T follicular helper cell (primary cell): Measurements from ENCODE around the gene SLC16A3.

Source experiments
- DNase-seq: peaks from one replicate; pipeline ENCODE4 v3.0.0-alpha.2; 2020; ENCODE audit warnings: low read depth

SLC16A3 gene

DNA sequence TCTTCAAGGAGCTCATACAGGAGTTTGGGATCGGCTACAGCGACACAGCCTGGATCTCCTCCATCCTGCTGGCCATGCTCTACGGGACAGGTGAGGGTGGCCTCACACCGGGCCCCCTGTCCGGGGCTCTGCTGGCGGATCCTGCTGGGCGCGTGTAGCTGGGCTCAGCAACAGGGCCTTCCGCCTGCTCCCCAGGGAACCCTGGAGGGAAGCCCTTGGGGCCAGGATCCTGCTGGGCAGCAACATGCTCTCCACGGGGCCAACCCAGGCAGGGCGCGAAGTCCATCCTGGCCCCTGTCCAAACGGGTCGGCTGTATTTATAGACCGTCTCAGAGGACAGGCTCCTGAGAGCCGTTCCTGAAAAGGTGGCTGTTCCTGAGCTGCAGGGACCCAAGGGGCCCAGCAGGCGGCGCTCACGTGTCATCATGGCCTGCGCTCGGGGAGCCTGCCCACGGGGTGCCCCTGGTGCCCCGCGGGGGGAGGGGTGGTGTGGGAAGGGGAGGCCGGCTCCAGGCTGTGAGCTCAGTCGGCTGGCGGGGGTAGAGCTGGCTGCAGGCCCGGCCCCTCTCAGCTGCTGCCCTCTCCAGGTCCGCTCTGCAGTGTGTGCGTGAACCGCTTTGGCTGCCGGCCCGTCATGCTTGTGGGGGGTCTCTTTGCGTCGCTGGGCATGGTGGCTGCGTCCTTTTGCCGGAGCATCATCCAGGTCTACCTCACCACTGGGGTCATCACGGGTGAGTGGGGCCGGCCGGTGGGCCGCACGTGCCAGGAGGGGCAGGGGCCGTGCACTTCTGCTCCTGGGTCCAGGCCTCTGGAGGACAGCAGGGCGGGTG, 7.5 kb downstream of the SLC16A3 start:
- peak; percentile 60 for DNase-seq

DNA sequence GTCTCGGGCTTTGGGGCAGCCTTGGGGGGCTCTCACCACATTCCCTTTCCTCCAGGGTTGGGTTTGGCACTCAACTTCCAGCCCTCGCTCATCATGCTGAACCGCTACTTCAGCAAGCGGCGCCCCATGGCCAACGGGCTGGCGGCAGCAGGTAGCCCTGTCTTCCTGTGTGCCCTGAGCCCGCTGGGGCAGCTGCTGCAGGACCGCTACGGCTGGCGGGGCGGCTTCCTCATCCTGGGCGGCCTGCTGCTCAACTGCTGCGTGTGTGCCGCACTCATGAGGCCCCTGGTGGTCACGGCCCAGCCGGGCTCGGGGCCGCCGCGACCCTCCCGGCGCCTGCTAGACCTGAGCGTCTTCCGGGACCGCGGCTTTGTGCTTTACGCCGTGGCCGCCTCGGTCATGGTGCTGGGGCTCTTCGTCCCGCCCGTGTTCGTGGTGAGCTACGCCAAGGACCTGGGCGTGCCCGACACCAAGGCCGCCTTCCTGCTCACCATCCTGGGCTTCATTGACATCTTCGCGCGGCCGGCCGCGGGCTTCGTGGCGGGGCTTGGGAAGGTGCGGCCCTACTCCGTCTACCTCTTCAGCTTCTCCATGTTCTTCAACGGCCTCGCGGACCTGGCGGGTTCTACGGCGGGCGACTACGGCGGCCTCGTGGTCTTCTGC, 8.4 kb downstream of the SLC16A3 start:
- DNase-seq = no peak

DNA sequence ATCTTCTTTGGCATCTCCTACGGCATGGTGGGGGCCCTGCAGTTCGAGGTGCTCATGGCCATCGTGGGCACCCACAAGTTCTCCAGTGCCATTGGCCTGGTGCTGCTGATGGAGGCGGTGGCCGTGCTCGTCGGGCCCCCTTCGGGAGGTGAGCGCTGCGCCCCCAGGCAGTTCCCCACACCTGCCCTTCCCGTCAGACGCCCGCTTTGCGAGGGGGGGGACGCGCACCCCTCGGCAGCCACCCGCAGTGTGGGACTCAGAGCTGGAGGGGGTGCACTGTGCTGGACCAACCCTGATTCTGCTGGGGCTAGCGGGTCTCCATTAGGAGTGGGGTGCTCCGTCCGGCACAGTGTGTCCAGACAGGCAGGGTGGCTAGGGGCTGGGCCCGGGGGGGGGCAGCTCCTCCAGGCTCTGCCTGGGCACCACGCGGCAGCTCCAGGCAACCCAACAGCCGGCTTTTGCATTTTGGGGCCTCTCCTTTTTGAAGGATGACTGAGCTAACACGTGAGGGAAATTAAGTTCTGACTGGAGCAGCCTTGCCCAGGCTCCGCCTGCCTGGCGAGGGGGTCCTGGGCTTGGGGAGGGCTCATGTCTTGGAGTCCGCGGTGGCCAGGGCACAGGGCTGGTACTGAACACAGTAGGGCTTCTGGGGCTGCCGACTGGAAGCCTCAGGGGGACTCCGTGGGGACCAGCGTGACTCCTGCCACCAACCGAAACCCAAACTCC, 9.1 kb downstream of the SLC16A3 start:
- no peak for DNase-seq

DNA sequence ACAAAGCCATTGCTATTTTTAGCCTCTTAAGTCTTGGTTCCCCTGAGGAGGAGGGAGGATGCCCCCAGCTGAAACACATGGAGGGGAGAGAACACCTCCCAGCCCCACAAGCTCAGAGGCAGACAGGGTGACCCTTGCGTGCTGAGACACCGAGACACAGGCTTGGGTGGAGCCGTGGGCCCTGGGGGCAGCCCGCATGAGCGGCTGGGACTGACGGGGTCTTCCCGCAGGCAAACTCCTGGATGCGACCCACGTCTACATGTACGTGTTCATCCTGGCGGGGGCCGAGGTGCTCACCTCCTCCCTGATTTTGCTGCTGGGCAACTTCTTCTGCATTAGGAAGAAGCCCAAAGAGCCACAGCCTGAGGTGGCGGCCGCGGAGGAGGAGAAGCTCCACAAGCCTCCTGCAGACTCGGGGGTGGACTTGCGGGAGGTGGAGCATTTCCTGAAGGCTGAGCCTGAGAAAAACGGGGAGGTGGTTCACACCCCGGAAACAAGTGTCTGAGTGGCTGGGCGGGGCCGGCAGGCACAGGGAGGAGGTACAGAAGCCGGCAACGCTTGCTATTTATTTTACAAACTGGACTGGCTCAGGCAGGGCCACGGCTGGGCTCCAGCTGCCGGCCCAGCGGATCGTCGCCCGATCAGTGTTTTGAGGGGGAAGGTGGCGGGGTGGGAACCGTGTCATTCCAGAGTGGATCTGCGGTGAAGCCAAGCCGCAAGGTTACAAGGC, 9.8 kb downstream of the SLC16A3 start:
- DNase-seq = peak; percentile 66

DNA sequence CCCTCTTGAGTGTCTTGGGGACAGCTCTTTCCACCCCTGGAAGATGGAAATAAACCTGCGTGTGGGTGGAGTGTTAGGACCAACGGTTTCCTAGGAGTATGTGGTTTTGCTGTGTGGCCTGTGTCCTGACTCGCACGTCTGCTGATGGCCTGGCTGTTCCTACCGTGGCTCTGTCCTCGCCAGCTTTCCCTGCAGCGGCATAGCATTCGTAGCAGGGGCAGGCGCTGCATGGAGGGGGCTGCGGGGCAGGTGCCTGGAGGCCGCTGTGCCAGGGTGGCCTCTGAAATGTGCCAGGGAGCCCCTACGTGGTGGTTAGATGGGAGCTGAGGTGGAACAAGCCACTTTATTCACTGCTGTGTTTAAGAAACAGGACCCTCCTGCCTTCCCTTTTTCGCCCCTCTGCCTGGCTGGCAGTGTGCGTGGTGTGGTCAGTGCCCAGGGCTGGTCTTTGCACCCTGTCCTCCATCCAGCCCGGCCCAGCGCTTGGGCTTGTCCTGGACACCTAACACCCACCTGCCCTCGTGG, 10.6 kb downstream of the SLC16A3 start:
- no peak for DNase-seq

DNA sequence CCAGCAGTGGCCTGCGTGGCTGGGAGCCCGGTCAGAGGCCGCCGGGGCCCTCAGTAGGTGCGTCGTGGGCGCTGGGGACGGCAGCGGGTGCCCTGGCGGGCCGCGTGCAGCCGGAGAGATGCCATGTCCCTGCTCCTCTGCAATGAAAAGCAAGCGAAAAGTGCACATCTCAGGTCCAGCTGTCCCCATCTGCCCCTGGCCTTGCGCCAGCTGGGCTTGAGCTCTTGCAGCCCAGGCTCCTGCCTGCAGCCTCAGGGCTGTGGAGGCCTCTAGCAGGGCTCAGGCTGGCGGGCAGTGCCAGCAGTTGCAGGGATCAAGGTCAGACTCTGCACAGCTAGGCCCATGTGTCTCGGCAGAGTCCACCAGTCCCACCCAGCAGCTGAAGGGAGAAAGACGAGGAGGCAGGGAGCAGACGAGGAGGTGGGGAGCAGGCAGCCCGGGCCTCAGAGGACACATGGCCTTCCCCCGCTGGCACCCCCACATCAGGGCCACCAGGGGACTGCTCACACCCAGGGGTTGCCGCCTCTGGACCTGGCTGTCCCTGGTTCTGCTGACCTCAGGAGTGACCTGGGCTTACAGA, 11.2 kb downstream of the SLC16A3 start:
- no peak for DNase-seq

DNA sequence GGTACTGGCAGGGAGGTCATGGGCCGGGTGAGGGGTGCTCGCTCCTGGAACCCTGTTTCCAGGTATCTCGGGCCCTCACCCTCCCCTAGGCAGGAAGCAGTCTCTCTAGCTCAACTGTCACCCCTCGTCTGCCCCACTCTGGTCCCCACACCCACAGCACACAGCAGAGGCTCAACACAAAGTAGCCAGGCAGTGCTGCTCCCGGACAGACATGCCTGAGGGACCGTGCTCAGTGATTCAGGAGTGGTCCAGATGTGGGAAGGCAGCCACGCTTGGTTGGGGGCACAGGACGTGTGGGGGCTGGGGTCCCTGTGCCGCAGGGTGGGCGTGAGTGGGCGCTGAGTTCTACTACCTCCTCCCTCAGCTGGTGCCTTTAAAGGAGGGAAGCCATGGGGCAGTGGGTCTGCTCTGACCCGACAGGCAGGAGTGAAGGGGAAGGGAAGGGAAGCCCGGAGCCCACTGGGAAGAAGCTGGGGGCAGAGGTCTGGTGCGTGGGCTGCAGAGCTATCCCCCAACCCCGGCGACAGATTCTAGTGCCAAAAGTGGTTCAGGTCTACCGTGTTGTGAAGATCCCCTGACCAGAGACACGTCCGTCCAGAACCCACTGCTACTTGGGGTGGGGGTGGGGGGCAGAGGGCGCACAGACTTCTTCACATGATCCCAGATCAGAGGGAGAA, 11.8 kb downstream of the SLC16A3 start:
- DNase-seq = no peak

DNA sequence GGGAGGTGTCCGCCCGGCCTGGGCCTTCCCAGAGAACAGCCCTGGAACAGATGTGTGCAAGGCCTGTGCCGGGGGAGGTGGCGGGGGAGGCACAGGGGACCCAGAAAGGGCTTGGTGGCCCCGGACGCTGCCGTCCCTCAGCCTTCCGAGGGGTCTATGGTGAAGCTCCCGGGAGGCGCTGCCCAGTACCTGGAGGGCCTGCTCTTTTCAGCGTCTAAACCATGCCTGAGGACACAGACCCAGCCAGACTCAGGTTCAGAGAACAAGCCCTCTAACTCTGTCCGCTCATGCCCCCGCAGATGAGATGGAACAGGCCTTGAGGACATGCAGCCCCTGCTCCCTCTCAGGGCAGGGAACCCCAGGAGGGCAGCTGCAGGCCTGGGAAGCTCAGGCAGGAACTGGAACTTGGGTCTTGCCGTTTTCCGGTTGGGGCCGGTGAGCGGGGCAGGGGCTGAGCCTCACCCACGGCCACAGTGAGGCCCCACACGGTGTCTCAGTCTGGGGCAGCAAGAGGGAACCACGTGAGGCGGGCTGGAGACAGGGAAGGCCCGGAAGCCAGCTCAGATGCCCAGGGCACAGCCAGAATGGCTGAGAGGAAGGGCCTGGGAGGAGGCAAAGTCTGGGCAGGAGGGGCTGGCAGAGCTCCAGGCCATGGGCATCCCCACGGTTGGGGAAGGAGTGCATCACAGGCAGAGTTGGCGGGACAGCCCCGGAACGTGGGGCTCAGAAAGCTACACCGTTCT, 12.5 kb downstream of the SLC16A3 start:
- no peak for DNase-seq

DNA sequence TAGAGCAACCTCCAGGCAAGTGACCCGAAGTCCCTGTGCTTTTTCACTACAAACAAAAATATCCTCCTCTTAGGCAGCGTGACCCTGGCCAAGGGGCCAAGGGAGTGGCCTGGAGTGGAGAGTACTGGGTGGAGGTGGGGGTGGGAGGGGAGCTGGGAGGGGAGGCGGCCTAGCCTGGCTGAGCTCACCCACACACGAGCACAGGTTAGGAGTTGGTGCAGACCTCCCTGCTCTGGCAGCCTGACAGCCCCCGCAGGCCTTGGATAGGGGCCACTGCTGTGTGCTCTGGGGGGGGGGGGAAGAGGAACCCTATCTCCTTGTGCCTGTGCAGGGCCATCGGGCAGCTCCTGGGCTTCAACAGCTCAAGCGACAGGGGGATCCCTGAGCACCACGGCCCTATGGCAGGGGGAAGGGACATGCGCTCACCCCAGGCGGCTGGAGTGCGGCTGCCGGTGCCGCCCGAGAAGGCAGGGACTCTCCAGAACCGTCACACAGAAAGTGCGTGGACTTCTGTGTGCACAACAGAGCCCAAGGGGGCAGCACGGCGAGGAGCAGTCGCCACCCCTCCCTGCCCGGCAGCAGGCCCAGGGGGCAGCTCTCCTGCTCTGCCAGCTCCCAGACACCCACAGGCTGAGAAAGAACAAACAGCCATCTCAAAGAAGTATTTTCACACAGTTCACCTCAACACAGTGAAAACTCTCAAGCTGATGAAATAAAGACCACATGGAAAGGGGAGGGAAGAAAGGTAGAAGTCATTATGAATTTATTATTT, 13.3 kb downstream of the SLC16A3 start:
- no peak for DNase-seq

DNA sequence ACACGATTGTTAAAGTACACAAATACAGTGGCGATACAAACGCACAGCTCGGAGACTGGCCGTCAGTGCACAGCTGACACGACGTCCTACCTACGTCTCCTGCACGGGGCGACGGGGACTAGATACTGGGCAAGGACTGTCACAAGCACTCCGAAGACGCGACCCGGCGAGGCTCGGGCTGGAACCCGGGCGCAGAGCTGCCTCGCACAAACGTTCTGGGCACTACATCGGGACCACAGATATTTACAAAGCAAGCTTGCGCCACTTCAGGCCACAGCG, 13.8 kb downstream of the SLC16A3 start:
- no peak for DNase-seq

DNA sequence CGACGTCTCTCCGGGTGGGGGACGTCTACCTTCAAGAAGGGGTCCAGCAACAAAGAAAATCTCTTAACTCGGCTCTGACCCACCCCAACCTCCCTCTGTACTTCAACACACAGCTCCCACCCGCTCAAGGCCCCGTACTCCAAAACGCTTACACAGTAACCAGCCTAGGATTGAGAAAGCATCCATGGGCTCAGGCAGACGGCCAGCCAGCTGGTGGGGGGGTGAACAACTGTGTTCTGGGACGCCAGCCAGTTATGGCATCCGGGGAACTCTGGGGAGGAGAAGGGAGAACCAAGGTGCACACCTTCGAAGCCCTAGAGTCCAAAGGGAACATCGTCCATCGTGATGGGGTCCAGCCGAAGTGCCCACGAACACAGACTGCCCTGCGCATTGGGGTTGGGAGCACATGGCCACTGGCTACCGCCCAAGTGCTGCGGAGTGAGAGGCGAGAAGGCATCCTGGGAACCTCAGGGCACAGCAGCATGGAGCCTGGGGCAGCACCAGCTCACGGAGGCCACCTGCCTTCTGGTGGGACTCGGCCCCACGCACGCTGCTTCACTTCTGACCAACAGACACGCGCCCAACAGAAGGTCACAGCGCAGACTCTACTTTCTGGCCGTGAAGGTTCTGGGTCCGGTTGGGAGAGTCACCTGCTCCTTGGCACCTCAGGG, 14.3 kb downstream of the SLC16A3 start:
- DNase-seq = no peak

DNA sequence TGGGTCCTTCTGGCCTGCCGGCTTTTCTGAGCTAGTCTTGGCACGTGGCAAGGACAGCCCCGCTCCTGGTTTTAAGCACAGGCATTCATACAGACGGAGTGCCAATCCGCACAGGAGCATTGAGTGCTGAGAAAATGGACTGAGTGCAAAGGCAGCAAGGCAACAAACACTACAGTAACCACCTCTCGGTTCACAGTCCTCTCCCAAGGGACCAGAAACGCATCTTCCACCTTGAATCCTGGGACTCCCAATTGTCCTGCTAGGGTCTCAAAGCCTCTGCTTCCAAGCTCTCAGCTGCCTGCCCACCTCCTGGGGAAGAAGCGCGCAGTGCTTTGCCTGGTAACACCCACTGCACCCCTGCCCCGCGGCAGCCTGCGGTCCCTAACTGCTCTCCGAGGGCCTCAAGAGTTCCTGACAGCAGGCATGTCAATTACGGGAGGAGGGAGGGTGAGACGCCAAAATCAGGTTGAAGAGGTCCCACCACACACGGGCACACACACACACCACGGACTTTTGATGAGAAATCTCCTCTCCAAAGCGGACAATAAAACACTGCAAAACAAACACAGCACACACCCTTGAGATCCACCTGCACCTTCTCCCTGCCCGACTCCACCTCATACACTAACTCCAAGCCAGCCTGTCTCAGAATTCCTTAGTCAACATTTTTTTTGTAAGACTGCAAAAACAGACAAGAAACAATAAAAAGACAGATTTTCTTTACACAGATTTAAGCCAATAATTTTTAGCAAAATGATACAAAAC, 15.0 kb downstream of the SLC16A3 start:
- no peak for DNase-seq

DNA sequence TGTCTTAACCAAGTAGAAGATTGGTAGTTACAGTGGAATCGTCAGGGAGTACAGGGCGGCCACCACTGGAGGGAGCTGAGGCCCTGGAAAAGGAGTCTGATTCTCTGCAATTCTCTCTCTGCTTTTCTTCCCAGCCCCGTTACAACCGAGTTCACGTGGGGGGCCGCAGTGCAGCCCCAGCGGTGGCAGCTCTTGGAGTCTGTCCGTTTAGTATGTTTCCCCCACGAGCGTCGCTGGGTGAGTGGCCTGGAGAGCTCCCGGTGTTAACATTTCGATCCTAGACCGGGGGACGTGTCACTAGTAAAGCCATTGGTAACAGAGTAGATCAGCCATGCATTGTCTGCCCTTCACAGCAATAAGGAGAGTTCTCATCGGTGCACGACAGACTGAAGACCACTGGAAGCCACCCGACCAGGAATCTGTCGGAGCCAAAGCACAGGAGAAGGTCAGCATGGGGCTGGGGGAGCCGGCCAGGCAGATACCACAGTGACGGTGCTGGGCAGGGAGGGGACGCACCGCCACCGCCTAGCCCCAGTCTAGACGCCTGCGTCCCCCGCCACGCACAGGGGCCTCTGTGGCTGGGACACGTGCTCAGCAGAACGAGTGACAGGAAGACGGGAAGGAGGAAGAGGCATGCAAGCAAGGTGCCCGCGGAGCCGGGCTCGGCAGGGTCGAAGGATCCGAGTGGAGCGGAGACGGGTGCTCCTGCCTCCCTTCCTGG, 15.7 kb downstream of the SLC16A3 start:
- no peak for DNase-seq

DNA sequence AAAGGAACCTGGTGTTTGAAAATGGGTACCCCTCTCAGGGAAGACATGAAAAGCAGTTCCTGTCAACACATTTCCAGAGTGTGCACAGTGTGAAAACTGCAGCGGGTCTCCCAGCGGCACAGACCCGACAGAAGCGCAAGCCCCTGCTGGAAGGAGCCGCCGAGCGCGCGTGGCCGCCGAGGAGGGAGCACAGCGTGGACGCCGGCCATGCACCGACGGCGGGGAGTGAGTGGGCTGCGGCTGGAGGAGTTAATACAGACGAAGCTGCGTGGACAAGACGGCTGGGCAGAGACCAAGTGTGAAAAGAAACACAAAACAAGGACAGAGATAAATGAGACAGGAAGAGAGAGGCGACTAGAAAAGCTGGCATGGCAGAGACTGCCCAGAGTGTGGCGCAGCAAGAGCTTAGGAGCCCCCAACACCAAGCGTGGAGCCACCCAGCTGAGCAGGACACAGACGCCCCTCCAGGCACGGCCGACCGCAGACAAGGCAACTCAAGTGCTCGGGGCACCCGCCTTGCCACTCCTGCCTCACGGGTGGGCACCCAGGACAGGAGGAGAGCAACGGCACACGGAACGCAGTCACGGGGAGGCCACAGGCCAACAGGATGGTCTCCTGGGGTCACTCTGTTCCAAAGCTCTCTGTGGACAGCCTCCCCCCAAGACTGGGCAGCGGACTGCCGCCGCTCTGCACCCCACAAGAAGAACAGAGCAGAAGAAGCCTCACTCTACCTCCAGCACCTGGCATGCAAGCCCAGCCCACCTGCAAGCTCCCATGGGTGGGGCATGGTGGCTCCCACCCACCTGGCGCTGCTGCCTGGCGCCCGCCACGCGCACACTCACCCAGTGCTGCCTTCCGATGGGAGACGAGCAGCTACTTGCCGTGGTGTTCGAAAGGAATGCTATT, 16.5 kb downstream of the SLC16A3 start:
- DNase-seq = no peak

DNA sequence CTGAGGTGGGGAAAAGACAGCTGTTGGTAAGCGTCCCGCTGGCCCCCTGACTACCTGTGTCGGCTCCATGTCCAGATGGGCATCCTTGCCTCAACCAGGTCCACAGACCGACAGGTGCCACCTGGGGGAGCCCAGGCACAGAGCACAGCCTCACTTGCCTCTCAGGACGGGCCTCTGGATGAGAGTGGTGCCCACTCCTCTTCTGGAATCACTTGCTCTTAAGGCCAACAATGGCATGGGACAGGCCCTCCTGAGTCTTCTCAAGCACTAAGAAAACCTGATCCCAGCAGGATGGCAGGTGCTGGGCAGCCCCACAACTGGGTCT, 17.2 kb downstream of the SLC16A3 start:
- DNase-seq = no peak

DNA sequence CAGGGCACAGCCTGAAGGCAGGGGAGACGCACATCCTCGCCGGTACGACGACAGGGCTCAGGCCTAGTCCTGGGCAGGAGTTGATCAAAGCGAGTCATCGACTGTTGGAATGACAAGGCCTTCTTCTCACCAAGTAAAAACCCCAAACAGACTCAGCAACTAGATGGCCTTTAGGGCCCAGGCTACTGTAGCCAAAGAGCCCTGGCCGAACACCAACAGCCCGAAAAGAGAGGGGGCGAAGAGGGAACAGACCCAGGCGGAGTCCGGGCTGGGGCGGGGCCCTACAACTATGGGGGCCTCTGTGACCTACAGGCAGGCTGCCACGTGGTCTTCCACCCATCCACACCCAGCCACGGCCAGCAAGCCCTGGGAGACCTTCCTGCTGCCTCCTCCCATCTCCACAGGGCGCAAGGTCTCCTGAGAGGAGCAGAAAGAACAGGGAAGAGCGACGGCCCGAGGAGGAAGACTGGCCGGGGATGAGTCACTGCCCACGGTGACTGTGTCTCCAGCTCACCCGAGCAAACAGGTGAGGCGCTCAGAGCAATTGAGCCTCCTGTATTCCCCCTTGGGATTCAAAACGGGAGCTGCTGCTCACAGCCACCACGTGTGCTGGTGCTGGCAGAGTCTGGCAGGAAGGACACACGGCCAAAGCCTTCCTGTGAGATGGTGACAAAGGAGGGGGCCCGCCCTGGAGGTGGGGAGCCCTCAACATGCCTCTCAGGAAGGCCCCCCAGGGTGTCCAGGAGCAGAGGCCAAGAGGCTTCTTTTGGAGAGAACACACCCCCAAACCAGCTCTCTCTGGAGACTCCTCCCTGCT, 17.7 kb downstream of the SLC16A3 start:
- no peak for DNase-seq
